DND-41 (cell line): ENCODE data around the gene PDCD1LG2.

Source experiments
- ATAC-seq: fragments of 200-7000 bp; cut with Tn5 transposase; 3 replicates; pipeline ENCODE4 v1.9.1; 2021; ENCODE audit warnings: low read depth; ENCODE audit not compliant: insufficient read depth
- DNase-seq: peaks from one replicate; pipeline ENCODE4 v3.0.0-alpha.2; 2020
- H2AFZ ChIP-seq: 2 replicates; pipeline ENCODE4 v1.6.0; 2012; ENCODE audit warnings: low read depth, low read length
- H3K27ac ChIP-seq: 2 replicates; pipeline ENCODE4 v1.5.1; 2012; ENCODE audit warnings: low read length, inconsistent platforms
- H3K27me3 ChIP-seq: fragments of 200-600 bp; sonication (generic); 2 replicates; pipeline ENCODE4 v1.6.0; 2012; ENCODE audit warnings: low read length, mild to moderate bottlenecking, inconsistent platforms; ENCODE audit not compliant: insufficient read depth, poor library complexity
- H3K36me3 ChIP-seq: 2 replicates; pipeline ENCODE4 v1.5.1; 2012; ENCODE audit warnings: low read length, inconsistent platforms; ENCODE audit not compliant: insufficient read depth
- H3K4me1 ChIP-seq: 2 replicates; pipeline ENCODE4 v1.5.1; 2012; ENCODE audit warnings: mild to moderate bottlenecking, low read length; ENCODE audit not compliant: insufficient read depth
- H3K4me2 ChIP-seq: 2 replicates; pipeline ENCODE4 v1.6.0; 2012; ENCODE audit warnings: mild to moderate bottlenecking, moderate library complexity, low read length, inconsistent platforms; ENCODE audit not compliant: insufficient read depth
- H3K4me3 ChIP-seq, 2 experiments: fragments of 200-600 bp in 1 of 2; shearing (Covaris generic) in 1 of 2; 2 replicates each; pipeline ENCODE4 v1.5.1; 2012 to 2016; ENCODE audit warnings: inconsistent platforms in 2 of 2, low read length in 2 of 2, mild to moderate bottlenecking in 2 of 2, low read depth in 1 of 2, moderate library complexity in 1 of 2
- H3K79me2 ChIP-seq: 2 replicates; pipeline ENCODE4 v1.6.0; 2012; ENCODE audit warnings: low read length, inconsistent platforms; ENCODE audit not compliant: insufficient read depth
- H3K9ac ChIP-seq: 2 replicates; pipeline ENCODE4 v1.6.0; 2012; ENCODE audit warnings: low read depth, mild to moderate bottlenecking, inconsistent platforms, low read length, moderate library complexity
- H3K9me3 ChIP-seq: 2 replicates; pipeline ENCODE4 v1.5.1; 2012; ENCODE audit warnings: low read length, moderate library complexity, mild to moderate bottlenecking, inconsistent platforms; ENCODE audit not compliant: insufficient read depth, severe bottlenecking
- H4K20me1 ChIP-seq: 2 replicates; pipeline ENCODE4 v1.6.0; 2012; ENCODE audit warnings: low read length; ENCODE audit not compliant: insufficient read depth
- CTCF ChIP-seq: IDR thresholded peaks from 2 replicates; pipeline ENCODE4 v1.5.1; 2012; ENCODE audit warnings: borderline replicate concordance, low read length, moderate library complexity, mild to moderate bottlenecking; ENCODE audit not compliant: poor library complexity, severe bottlenecking; ENCODE audit errors: extremely low read depth
- EZH2 ChIP-seq: IDR thresholded peaks from 3 replicates; pipeline ENCODE4 v1.6.1; 2012; ENCODE audit warnings: borderline replicate concordance, low read depth, mild to moderate bottlenecking, moderate library complexity, low read length, inconsistent platforms; ENCODE audit not compliant: severe bottlenecking

The PDCD1LG2 gene

GRCh38 chr9:5478206-5478605 lies 32.1 kb upstream of the PDCD1LG2 start:
- ATAC-seq (no peak), DNase-seq (no peak)
- H3K9me3 ChIP-seq: no peaks in the 10 kb centered on the region
- H3K36me3 ChIP-seq: no peaks in the 10 kb centered on the region
- TF ChIP-seq EZH2 (no peak), CTCF (no peak)
- H3K79me2 ChIP-seq: no peaks in the 10 kb centered on the region
- no peak overlapping the region for H3K27ac ChIP-seq
- no peaks in the 10 kb centered on the region for H4K20me1 ChIP-seq
- no peaks in the 10 kb centered on the region for H3K4me1 ChIP-seq
- no peak overlapping the region for H3K4me3 ChIP-seq
- H2AFZ ChIP-seq: no peak overlapping the region
- no peak overlapping the region for H3K9ac ChIP-seq
- no peaks in the 10 kb centered on the region for H3K27me3 ChIP-seq
- H3K4me2 ChIP-seq: no peak overlapping the region

GRCh38 chr9:5479994-5480694 lies 30.2 kb upstream of the PDCD1LG2 start:
- no peak overlapping the region for H3K27ac ChIP-seq
- H2AFZ ChIP-seq: no peak overlapping the region
- TF ChIP-seq EZH2 (no peak), CTCF (no peak)
- H3K4me3 ChIP-seq: no peak overlapping the region
- no peaks in the 10 kb centered on the region for H3K4me1 ChIP-seq
- H3K4me2 ChIP-seq: no peak overlapping the region
- H3K27me3 ChIP-seq: no peaks in the 10 kb centered on the region
- H3K9ac ChIP-seq: no peak overlapping the region
- DNase-seq (no peak), ATAC-seq (no peak)
- H3K9me3 ChIP-seq: no peaks in the 10 kb centered on the region
- H4K20me1 ChIP-seq: no peaks in the 10 kb centered on the region
- no peaks in the 10 kb centered on the region for H3K79me2 ChIP-seq
- H3K36me3 ChIP-seq: no peaks in the 10 kb centered on the region

- no peaks in the 10 kb centered on the region for H3K4me1 ChIP-seq
- H3K4me2 ChIP-seq: no peak overlapping the region
- ATAC-seq: no peak
- no peak overlapping the region for H2AFZ ChIP-seq
- no peaks in the 10 kb centered on the region for H3K27me3 ChIP-seq
- no peaks in the 10 kb centered on the region for H3K79me2 ChIP-seq
- no peaks in the 10 kb centered on the region for H3K9me3 ChIP-seq
- DNase-seq: no peak
- TF ChIP-seq EZH2 (no peak), CTCF (no peak)
- H3K9ac ChIP-seq: no peak overlapping the region
- no peak overlapping the region for H3K27ac ChIP-seq
- H3K4me3 ChIP-seq: no peak overlapping the region
- H3K36me3 ChIP-seq: no peaks in the 10 kb centered on the region
- H4K20me1 ChIP-seq: no peaks in the 10 kb centered on the region
Observed at GRCh38 chr9:5480919-5481318, 29.4 kb upstream of the PDCD1LG2 start.
